Activated CD4-positive, alpha-beta T cell treated with anti-CD3 and anti-CD28 coated beads for 36 hours (primary cell): ENCODE measurements around the gene ATP6V1G1. TPM values are rescaled to one million over a fixed set of nuclear protein-coding genes. Genes with fewer than 3 reads are reported as not detected.
"Not testable (repeated sequence)": the region's sequence is repeated elsewhere in the genome, so short reads cannot be mapped to it uniquely, and the experiment has no call there.

Source experiments
- ATAC-seq: fragments of 200-7000 bp; cut with Tn5 transposase; one replicate; pipeline ENCODE4 v1.10.0; 2021; ENCODE audit warnings: mild to moderate bottlenecking, moderate library complexity
- CTCF ChIA-PET: fragments of 350-600 bp; sonication (Branson Sonifier 250); formaldehyde crosslinking; loops from one replicate; lab custom pipeline; 2021; ENCODE audit warnings: antibody characterized with exemption; lab: Charles Lee
- POLR2A ChIA-PET: fragments of 350-600 bp; sonication (Branson Sonifier 250); formaldehyde crosslinking; loops from one replicate; lab custom pipeline; 2021; ENCODE audit warnings: antibody characterized with exemption, inconsistent platforms; lab: Charles Lee
- DNase-seq: peaks from one replicate; pipeline ENCODE4 v3.0.0-alpha.2; 2020
- H3K27ac Mint-ChIP-seq: one replicate; pipeline ENCODE4 v1.8.0; 2021; ENCODE audit warnings: mixed read lengths
- H3K27me3 Mint-ChIP-seq: one replicate; pipeline ENCODE4 v1.8.0; 2021; ENCODE audit warnings: mixed read lengths
- H3K36me3 Mint-ChIP-seq: one replicate; pipeline ENCODE4 v1.8.0; 2021; ENCODE audit warnings: low read depth, mixed read lengths
- H3K4me1 Mint-ChIP-seq: one replicate; pipeline ENCODE4 v1.8.0; 2021; ENCODE audit warnings: mixed read lengths
- H3K4me3 Mint-ChIP-seq: one replicate; pipeline ENCODE4 v1.8.0; 2021; ENCODE audit warnings: mild to moderate bottlenecking, moderate library complexity, mixed read lengths
- H3K9me3 Mint-ChIP-seq: one replicate; pipeline ENCODE4 v1.8.0; 2021; ENCODE audit warnings: low read depth, mixed read lengths
- intact Hi-C, 2 experiments: fragments of 100-400 bp; cut with DNase I in 1 of 2; cut with micrococcal nuclease in 1 of 2; formaldehyde crosslinking; loops; one replicate each; pipeline versions ENCODE4 v1.14.2 to v1.15.1; 2022 to 2024; cut with DNase I, micrococcal nuclease
- total RNA-seq, 2 experiments: library from RNA; stranded (reverse); gene quantifications; one replicate each; pipeline ENCODE4 v1.2.3, GENCODE V29; 2021

ATP6V1G1 gene
- total RNA-seq, 2 experiments from 2014 or later, result 33.8 to 37.7 TPM

GRCh38 chr9:114600502-114601248 lies 13.1 kb downstream of the ATP6V1G1 start:
- ChIA-PET CTCF (interaction anchor here (1.2 to 2.6 kb wide), 3 partner anchors 11 to 53 kb away, joined by 3 to 8 read pairs (median 4); partner anchors contain the start of gene TMEM268), POLR2A (interaction anchor here (1.3 kb wide), 1 partner anchor 13 kb away, joined by 3 read pairs; the partner anchor contains the start of gene ATP6V1G1)
- ATAC-seq, H3K27me3 Mint-ChIP-seq, H3K4me3 Mint-ChIP-seq, DNase-seq, intact Hi-C loops, H3K27ac Mint-ChIP-seq, H3K9me3 Mint-ChIP-seq: not testable (repeated sequence)
- Mint-ChIP-seq H3K4me1 (peaks cover 11% of the 10 kb centered on the region), H3K36me3 (peaks cover 49% of the 10 kb centered on the region)

DNA sequence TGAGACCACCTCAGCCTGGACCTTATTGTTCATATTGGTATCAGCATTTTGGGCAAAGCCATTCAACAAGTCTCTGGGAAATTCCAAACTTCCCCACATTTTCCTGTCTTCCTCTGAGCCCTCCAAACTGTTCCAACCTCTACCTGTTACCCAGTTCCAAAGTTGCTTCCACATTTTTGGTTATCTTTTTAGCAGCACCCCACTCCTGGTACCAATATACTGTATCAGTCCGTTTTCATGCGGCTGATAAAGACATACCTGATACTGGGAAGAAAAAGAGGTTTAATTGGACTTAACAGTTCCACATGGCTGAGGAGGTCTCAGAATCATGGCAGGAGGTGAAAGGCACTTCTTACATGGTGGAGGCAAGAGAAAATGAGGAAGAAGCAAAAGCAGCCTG lies 14.2 kb downstream of the ATP6V1G1 start:
- peaks cover 40% of the 10 kb centered on the region for H3K36me3 Mint-ChIP-seq
- POLR2A ChIA-PET, result not testable (repeated sequence)

GRCh38 chr9:114602620-114603019 lies 15.1 kb downstream of the ATP6V1G1 start:
- H3K4me3 Mint-ChIP-seq, result no peak overlapping the region
- CTCF ChIA-PET, result interaction anchor here (1.5 to 2.3 kb wide), 2 partner anchors 10 to 116 kb away, joined by 4 to 7 read pairs; no protein-coding TSS in a partner anchor

More for the DNA sequence above, 14.2 kb downstream of the ATP6V1G1 start:
- H3K27ac Mint-ChIP-seq, H3K4me3 Mint-ChIP-seq, DNase-seq, H3K9me3 Mint-ChIP-seq, H3K4me1 Mint-ChIP-seq, ATAC-seq, H3K27me3 Mint-ChIP-seq, intact Hi-C loops: not testable (repeated sequence)
- CTCF ChIA-PET, result interaction anchor here (0.5 to 2.3 kb wide), 2 partner anchors 9 to 987 kb away, joined by 3 to 7 read pairs; no protein-coding TSS in a partner anchor

DNA sequence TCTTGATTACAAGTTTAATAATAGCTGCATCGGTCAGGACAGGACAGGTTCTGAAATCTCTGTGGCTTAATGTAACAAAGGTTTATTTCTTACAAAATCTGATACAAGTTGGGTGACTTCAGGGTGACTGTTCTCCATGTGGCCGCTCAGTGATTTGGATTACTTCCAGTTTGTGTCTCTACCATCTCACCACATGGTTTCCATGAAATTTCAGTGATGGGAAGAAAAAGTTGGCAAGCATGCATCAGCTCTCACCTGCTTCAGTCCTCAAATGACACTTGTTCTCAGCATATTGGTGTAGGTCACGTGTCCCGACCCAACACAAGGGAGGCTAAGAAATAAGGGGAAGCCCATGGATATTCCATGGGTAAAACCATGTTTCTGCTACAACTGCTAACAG lies 15.7 kb downstream of the ATP6V1G1 start:
- ChIA-PET POLR2A (interaction anchor here (0.6 kb wide), 2 partner anchors 10 to 26 kb away, joined by 4 to 5 read pairs; no protein-coding TSS in a partner anchor), CTCF (interaction anchor here (0.7 to 2.3 kb wide), 3 partner anchors 10 to 116 kb away, joined by 3 to 7 read pairs (median 4); no protein-coding TSS in a partner anchor)
- Mint-ChIP-seq H3K4me3 (no peak overlapping the region), H3K36me3 (peaks cover 34% of the 10 kb centered on the region), H3K9me3 (peaks cover 7% of the 10 kb centered on the region), H3K27ac (no peak overlapping the region), H3K4me1 (peaks cover 1% of the 10 kb centered on the region), H3K27me3 (no peaks in the 10 kb centered on the region)
- DNase-seq, result no peak
- intact Hi-C loops, result no loop called here
- no peak for ATAC-seq

More at GRCh38 chr9:114602620-114603019, 15.1 kb downstream of the ATP6V1G1 start:
- no peak overlapping the region for H3K27ac Mint-ChIP-seq
- intact Hi-C loops, result no loop called here
- H3K36me3 Mint-ChIP-seq, result peaks cover 34% of the 10 kb centered on the region
- no peaks in the 10 kb centered on the region for H3K4me1 Mint-ChIP-seq
- POLR2A ChIA-PET, result no interaction called here
- peaks cover 7% of the 10 kb centered on the region for H3K9me3 Mint-ChIP-seq
- no peaks in the 10 kb centered on the region for H3K27me3 Mint-ChIP-seq
- ATAC-seq (no peak), DNase-seq (no peak)

DNA sequence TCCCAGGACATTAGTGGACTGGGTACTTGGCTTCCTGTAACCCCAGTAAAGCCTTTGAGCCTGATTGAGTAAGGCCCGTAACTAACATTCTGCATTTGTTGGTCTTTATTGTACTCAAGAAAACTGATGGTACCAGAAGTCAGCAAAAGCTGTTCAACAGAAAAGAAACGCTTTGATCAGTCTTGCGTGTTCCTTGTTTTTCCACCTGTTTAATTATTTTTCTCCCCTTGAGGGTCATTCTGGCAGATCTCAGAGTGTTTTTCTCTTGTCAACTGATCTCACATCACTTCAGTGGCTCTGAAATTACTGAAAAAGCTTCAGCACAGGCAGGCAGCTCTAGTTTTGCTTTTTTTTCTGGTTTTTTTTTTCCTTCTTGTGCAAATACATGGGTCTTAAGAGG lies 17.4 kb downstream of the ATP6V1G1 start:
- Mint-ChIP-seq H3K36me3 (peaks cover 26% of the 10 kb centered on the region), H3K9me3 (peaks cover 7% of the 10 kb centered on the region), H3K27ac (peak overlapping the region; percentile 19), H3K4me1 (peaks cover 8% of the 10 kb centered on the region), H3K27me3 (no peaks in the 10 kb centered on the region), H3K4me3 (no peak overlapping the region)
- POLR2A ChIA-PET, result no interaction called here
- intact Hi-C loops, result no loop called here
- DNase-seq (no peak), ATAC-seq (no peak)
- CTCF ChIA-PET, result interaction anchor here (0.5 kb wide), 1 partner anchor 70 kb away, joined by 3 read pairs; no protein-coding TSS in a partner anchor

DNA sequence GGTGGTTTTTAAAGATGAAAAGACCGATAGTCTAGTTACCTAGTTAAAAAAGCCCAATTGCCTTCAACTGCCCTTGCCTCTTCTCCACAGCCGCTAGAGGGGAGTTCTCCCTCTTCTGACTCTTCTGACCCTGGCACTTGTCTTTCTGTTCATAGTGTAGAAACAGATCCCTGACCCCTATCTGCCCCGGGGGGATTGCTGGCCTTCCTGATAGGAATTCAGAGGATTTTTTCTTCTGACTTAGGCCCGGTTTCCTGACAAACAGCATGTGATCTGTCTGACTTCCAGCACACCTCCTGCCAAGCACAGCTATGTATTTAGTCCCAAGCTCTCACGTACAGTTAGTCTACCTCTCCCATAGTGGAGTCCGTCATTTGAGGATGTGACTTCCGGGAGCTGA lies 18.5 kb downstream of the ATP6V1G1 start:
- Mint-ChIP-seq H3K9me3 (peaks cover 7% of the 10 kb centered on the region), H3K4me1 (peaks cover 16% of the 10 kb centered on the region), H3K36me3 (peaks cover 19% of the 10 kb centered on the region), H3K27ac (no peak overlapping the region), H3K27me3 (no peaks in the 10 kb centered on the region), H3K4me3 (no peak overlapping the region)
- DNase-seq (no peak), ATAC-seq (no peak)
- ChIA-PET CTCF (interaction anchor here (0.6 to 2.0 kb wide), 3 partner anchors 19 to 117 kb away, joined by 3 to 5 read pairs (median 4); partner anchors contain the start of gene ATP6V1G1), POLR2A (no interaction called here)
- intact Hi-C loops, result no loop called here

GRCh38 chr9:114606597-114607207 lies 19.1 kb downstream of the ATP6V1G1 start:
- Mint-ChIP-seq H3K27ac (no peak overlapping the region), H3K9me3 (peaks cover 3% of the 10 kb centered on the region), H3K4me3 (no peak overlapping the region), H3K36me3 (peaks cover 12% of the 10 kb centered on the region), H3K27me3 (no peaks in the 10 kb centered on the region), H3K4me1 (peaks cover 16% of the 10 kb centered on the region)
- DNase-seq (no peak), ATAC-seq (no peak)
- ChIA-PET POLR2A (no interaction called here), CTCF (interaction anchor here (0.6 to 2.0 kb wide), 3 partner anchors 19 to 118 kb away, joined by 3 to 5 read pairs (median 4); partner anchors contain the start of gene ATP6V1G1)
- intact Hi-C loops, result no loop called here

GRCh38 chr9:114607671-114608524 lies 20.3 kb downstream of the ATP6V1G1 start:
- no peak for DNase-seq
- no peak overlapping the region for H3K4me3 Mint-ChIP-seq
- CTCF ChIA-PET, result interaction anchor here (0.7 to 2.0 kb wide), 2 partner anchors 46 to 109 kb away, joined by 3 to 5 read pairs; no protein-coding TSS in a partner anchor
- POLR2A ChIA-PET, result no interaction called here
- no peak for ATAC-seq
- H3K9me3 Mint-ChIP-seq, result no peaks in the 10 kb centered on the region
- peaks cover 25% of the 10 kb centered on the region for H3K4me1 Mint-ChIP-seq
- intact Hi-C loops, result no loop called here
- H3K27ac Mint-ChIP-seq, result no peak overlapping the region
- peaks cover 16% of the 10 kb centered on the region for H3K36me3 Mint-ChIP-seq
- H3K27me3 Mint-ChIP-seq, result no peaks in the 10 kb centered on the region

GRCh38 chr9:114608525-114608796 lies 20.9 kb downstream of the ATP6V1G1 start:
- intact Hi-C loops, result no loop called here
- H3K9me3 Mint-ChIP-seq, result no peaks in the 10 kb centered on the region
- POLR2A ChIA-PET, result no interaction called here

DNA sequence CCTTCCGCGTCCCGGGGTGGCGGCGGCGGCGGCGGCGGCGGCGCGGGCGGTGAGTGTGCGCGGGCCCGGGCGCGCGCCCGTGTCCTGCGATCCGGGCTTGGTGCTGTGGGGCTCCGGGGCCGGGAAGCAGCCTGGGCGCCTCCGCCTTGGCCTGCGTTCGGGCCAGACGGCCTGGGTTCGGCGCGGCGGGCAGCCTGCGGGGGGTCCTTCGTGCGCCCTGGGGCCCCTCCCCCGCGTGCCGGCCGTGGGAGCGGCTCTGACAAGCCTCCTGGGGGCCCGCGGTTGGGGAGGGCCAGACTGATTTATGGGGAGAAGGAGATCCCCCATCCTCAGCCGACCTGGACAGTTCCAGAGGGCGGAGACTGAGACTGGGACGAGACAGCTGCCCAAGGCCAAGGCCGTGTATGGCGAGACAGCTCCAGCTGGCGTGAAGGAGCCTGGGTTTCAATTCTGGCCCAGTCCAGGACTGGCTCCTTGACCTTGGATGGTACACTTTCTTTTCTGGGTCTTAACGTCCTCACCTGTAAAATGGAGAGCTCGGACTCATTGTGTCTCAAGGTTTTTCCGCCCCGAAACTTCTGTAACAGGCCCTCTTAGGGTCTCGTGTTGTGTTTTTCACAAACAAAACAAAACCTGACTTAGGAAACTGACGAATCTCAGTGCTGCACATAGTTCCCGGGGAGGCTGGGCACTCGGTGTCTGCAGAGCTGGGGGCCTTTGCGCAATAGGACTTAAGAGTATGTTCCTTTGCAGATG lies 24.1 kb downstream of the ATP6V1G1 start:
- ChIA-PET CTCF (interaction anchor here (0.5 to 2.8 kb wide), 9 partner anchors 12 to 206 kb away, joined by 3 to 16 read pairs (median 4); partner anchors contain the start of gene ATP6V1G1), POLR2A (interaction anchor here (0.6 to 1.5 kb wide), 5 partner anchors 19 to 358 kb away, joined by 3 to 7 read pairs (median 3); partner anchors contain the start of gene ATP6V1G1)
- peak overlapping the region; percentile 79 for H3K27ac Mint-ChIP-seq
- H3K27me3 Mint-ChIP-seq, result no peaks in the 10 kb centered on the region
- ATAC-seq (peak; percentile 66), DNase-seq (peak; percentile 66)
- peaks cover 50% of the 10 kb centered on the region for H3K4me1 Mint-ChIP-seq
- H3K4me3 Mint-ChIP-seq, result peak overlapping the region; percentile 77
- intact Hi-C loops, result loop anchor here (1.0 to 10.0 kb wide), 7 partner anchors 19 to 214 kb away; partner anchors contain the start of genes ATP6V1G1 (in 1 of the 2) and WHRN (in 1 of the 2)
- H3K36me3 Mint-ChIP-seq, result peaks cover 28% of the 10 kb centered on the region
- H3K9me3 Mint-ChIP-seq, result no peaks in the 10 kb centered on the region

More at GRCh38 chr9:114608525-114608796, 20.9 kb downstream of the ATP6V1G1 start:
- ATAC-seq (no peak), DNase-seq (no peak)
- Mint-ChIP-seq H3K4me3 (no peak overlapping the region), H3K27me3 (no peaks in the 10 kb centered on the region), H3K27ac (no peak overlapping the region), H3K4me1 (peaks cover 31% of the 10 kb centered on the region), H3K36me3 (peaks cover 16% of the 10 kb centered on the region)
- CTCF ChIA-PET, result interaction anchor here (0.7 to 1.3 kb wide), 2 partner anchors 16 to 109 kb away, joined by 3 to 5 read pairs; no protein-coding TSS in a partner anchor
